ENCODE data around the gene MAPKAP1.

Gene MAPKAP1

GRCh38 chr9:125426926-125427325 is 280.1 kb downstream of the MAPKAP1 start:
- no peak for TF ChIP-seq CREB5 (CRISPR knock-in tag; IDR thresholded peaks at IDR 0.05; ENCODE audit: low read depth)
- TF ChIP-seq TOX (CRISPR knock-in tag; IDR thresholded peaks at IDR 0.05; ENCODE audit: borderline replicate concordance) = no peak
- no peak for TF ChIP-seq TCF4 (CRISPR knock-in tag; IDR thresholded peaks at IDR 0.05; ENCODE audit: borderline replicate concordance)
- TF ChIP-seq POU6F1 (CRISPR knock-in tag; IDR thresholded peaks at IDR 0.05; ENCODE audit: borderline replicate concordance, low read depth) = no peak
- no peak for TF ChIP-seq CSRNP3 (CRISPR knock-in tag; IDR thresholded peaks at IDR 0.05)
- TF ChIP-seq ZNF8 (CRISPR knock-in tag; IDR thresholded peaks at IDR 0.05) = no peak
- no peak for TF ChIP-seq ZC3H10 (CRISPR knock-in tag; IDR thresholded peaks at IDR 0.05)
- TF ChIP-seq ARNTL (CRISPR knock-in tag; IDR thresholded peaks at IDR 0.05; ENCODE audit: borderline replicate concordance, low read depth) = no peak
- no peak for TF ChIP-seq CSDC2 (CRISPR knock-in tag; IDR thresholded peaks at IDR 0.05)
- TF ChIP-seq ZNF70 (CRISPR knock-in tag; IDR thresholded peaks at IDR 0.05) = no peak
- no peak for TF ChIP-seq BACH2 (CRISPR knock-in tag; IDR thresholded peaks at IDR 0.05; ENCODE audit: borderline replicate concordance)
- TF ChIP-seq ISL1 (CRISPR knock-in tag; IDR thresholded peaks at IDR 0.05) = no peak
- TF ChIP-seq TSHZ2 (CRISPR knock-in tag; IDR thresholded peaks at IDR 0.05) = no peak
- no peak for TF ChIP-seq SNAI2 (CRISPR knock-in tag; IDR thresholded peaks at IDR 0.05)
- no peak for TF ChIP-seq GLIS3 (CRISPR knock-in tag; IDR thresholded peaks at IDR 0.05)
- no peak for TF ChIP-seq OSR1 (CRISPR knock-in tag; IDR thresholded peaks at IDR 0.05)
- TF ChIP-seq RARB (CRISPR knock-in tag; IDR thresholded peaks at IDR 0.05) = no peak
- TF ChIP-seq ZNF565 (CRISPR knock-in tag; conservative IDR thresholded peaks at IDR 0.05; ENCODE audit: low read depth) = no peak
- no peak for TF ChIP-seq PATZ1 (CRISPR knock-in tag; IDR thresholded peaks at IDR 0.05; ENCODE audit: borderline replicate concordance)
- no peak for TF ChIP-seq ZFP30 (CRISPR knock-in tag; IDR thresholded peaks at IDR 0.05)
- ATAC-seq = no peak

- no peak for TF ChIP-seq ZC3H10 (CRISPR knock-in tag; IDR thresholded peaks at IDR 0.05)
- no peak for TF ChIP-seq ZFP30 (CRISPR knock-in tag; IDR thresholded peaks at IDR 0.05)
- TF ChIP-seq TSHZ2 (CRISPR knock-in tag; IDR thresholded peaks at IDR 0.05) = no peak
- TF ChIP-seq SNAI2 (CRISPR knock-in tag; IDR thresholded peaks at IDR 0.05) = no peak
- no peak for TF ChIP-seq ZNF70 (CRISPR knock-in tag; IDR thresholded peaks at IDR 0.05)
- no peak for TF ChIP-seq TCF4 (CRISPR knock-in tag; IDR thresholded peaks at IDR 0.05; ENCODE audit: borderline replicate concordance)
- no peak for TF ChIP-seq PATZ1 (CRISPR knock-in tag; IDR thresholded peaks at IDR 0.05; ENCODE audit: borderline replicate concordance)
- no peak for TF ChIP-seq CSDC2 (CRISPR knock-in tag; IDR thresholded peaks at IDR 0.05)
- TF ChIP-seq TOX (CRISPR knock-in tag; IDR thresholded peaks at IDR 0.05; ENCODE audit: borderline replicate concordance) = no peak
- no peak for TF ChIP-seq BACH2 (CRISPR knock-in tag; IDR thresholded peaks at IDR 0.05; ENCODE audit: borderline replicate concordance)
- ATAC-seq = no peak
Observed at GRCh38 chr9:125425901-125426515, 281.0 kb downstream of the MAPKAP1 start.
